Measurements from ENCODE around the gene CALHM4.
"Not testable (repeated sequence)": the region's sequence is repeated elsewhere in the genome, so short reads cannot be mapped to it uniquely, and the experiment has no call there.

Gene CALHM4

GRCh38 chr6:116577486-116577885 is 23.9 kb downstream of the CALHM4 start:
- DNase-seq (ENCODE audit: low read depth): no peak

GRCh38 chr6:116578335-116578734 is 24.8 kb downstream of the CALHM4 start:
- no peak for DNase-seq (ENCODE audit: low read depth)

GRCh38 chr6:116579143-116579542 is 25.6 kb downstream of the CALHM4 start:
- DNase-seq (ENCODE audit: low read depth): no peak

GRCh38 chr6:116580198-116580597 is 26.6 kb downstream of the CALHM4 start:
- no peak for DNase-seq (ENCODE audit: low read depth)

- no peak for DNase-seq (ENCODE audit: low read depth)
Observed at GRCh38 chr6:116586276-116586675, 32.7 kb downstream of the CALHM4 start.

- DNase-seq (ENCODE audit: low read depth): no peak
Observed at GRCh38 chr6:116586738-116587137, 33.2 kb downstream of the CALHM4 start.

- DNase-seq (ENCODE audit: low read depth): no peak
Observed at GRCh38 chr6:116595247-116595646, 41.7 kb downstream of the CALHM4 start.

- no peak for DNase-seq (ENCODE audit: low read depth)
Observed at GRCh38 chr6:116596815-116597214, 43.3 kb downstream of the CALHM4 start.

GRCh38 chr6:116603916-116604315 is 50.4 kb downstream of the CALHM4 start:
- not testable (repeated sequence) for DNase-seq (ENCODE audit: low read depth)

- not testable (repeated sequence) for DNase-seq (ENCODE audit: low read depth)
Observed at GRCh38 chr6:116604868-116605267, 51.3 kb downstream of the CALHM4 start.

GRCh38 chr6:116605935-116606334 is 52.4 kb downstream of the CALHM4 start:
- DNase-seq (ENCODE audit: low read depth): no peak
